ENCODE results near the gene ZCCHC10. TPM values are rescaled to one million over a fixed set of nuclear protein-coding genes. Genes with fewer than 3 reads are reported as not detected.

ZCCHC10 gene
- total and polyA plus RNA-seq, 9 of the 15 experiments (the other 6 are each of a cell fraction or from before 2014, with no cell fraction given): 11.9 to 146 (median 51.8) TPM

DNA sequence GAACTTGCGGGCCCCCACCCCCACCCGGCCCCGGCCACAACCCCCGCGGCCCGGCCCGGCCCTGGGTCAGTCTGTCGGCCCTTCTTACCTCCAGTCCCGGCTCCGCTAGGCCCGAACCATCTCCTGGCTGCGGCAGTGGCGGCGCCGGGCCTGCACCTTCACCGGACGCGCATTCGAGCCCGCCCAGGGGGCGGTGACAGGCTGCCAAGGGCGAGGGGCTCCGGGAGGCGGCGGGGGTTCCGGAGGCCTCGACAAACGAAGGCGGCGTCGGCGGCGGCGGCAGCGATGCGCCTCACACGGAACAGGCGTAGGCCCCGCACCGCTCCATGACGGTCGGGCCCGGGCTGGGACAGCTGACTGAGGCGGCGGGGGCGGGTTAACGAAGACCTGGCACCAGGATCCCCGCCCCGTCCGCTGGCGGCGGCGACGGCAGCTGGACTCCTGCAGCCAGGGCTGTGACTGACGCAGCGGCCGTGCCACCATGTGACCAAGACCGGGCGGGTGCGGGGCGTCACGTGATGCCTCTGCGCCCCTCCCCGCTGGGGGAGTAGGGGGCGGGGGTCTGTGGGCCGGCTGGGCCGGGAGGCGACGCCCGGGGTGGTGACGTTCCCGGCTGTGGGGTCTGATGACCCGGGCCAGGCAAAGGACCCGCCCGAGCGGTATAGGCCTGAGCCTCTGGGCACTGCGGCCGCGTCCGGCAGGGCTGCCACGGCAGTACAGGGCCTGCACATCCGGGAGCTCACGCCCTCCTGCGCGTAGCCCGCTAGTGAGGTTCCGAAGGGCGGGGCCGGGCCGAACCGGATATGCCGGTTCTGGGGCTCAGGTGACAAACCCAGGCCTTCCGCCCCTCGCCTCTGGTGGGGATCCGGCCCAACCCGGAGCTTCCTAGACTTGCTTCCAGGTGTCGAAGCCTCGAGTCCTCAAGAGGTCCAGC is 62.9 kb downstream of the ZCCHC10 start, which contains the start of gene AFF4 (continued):
- TF ChIP-seq, protein P1, sequence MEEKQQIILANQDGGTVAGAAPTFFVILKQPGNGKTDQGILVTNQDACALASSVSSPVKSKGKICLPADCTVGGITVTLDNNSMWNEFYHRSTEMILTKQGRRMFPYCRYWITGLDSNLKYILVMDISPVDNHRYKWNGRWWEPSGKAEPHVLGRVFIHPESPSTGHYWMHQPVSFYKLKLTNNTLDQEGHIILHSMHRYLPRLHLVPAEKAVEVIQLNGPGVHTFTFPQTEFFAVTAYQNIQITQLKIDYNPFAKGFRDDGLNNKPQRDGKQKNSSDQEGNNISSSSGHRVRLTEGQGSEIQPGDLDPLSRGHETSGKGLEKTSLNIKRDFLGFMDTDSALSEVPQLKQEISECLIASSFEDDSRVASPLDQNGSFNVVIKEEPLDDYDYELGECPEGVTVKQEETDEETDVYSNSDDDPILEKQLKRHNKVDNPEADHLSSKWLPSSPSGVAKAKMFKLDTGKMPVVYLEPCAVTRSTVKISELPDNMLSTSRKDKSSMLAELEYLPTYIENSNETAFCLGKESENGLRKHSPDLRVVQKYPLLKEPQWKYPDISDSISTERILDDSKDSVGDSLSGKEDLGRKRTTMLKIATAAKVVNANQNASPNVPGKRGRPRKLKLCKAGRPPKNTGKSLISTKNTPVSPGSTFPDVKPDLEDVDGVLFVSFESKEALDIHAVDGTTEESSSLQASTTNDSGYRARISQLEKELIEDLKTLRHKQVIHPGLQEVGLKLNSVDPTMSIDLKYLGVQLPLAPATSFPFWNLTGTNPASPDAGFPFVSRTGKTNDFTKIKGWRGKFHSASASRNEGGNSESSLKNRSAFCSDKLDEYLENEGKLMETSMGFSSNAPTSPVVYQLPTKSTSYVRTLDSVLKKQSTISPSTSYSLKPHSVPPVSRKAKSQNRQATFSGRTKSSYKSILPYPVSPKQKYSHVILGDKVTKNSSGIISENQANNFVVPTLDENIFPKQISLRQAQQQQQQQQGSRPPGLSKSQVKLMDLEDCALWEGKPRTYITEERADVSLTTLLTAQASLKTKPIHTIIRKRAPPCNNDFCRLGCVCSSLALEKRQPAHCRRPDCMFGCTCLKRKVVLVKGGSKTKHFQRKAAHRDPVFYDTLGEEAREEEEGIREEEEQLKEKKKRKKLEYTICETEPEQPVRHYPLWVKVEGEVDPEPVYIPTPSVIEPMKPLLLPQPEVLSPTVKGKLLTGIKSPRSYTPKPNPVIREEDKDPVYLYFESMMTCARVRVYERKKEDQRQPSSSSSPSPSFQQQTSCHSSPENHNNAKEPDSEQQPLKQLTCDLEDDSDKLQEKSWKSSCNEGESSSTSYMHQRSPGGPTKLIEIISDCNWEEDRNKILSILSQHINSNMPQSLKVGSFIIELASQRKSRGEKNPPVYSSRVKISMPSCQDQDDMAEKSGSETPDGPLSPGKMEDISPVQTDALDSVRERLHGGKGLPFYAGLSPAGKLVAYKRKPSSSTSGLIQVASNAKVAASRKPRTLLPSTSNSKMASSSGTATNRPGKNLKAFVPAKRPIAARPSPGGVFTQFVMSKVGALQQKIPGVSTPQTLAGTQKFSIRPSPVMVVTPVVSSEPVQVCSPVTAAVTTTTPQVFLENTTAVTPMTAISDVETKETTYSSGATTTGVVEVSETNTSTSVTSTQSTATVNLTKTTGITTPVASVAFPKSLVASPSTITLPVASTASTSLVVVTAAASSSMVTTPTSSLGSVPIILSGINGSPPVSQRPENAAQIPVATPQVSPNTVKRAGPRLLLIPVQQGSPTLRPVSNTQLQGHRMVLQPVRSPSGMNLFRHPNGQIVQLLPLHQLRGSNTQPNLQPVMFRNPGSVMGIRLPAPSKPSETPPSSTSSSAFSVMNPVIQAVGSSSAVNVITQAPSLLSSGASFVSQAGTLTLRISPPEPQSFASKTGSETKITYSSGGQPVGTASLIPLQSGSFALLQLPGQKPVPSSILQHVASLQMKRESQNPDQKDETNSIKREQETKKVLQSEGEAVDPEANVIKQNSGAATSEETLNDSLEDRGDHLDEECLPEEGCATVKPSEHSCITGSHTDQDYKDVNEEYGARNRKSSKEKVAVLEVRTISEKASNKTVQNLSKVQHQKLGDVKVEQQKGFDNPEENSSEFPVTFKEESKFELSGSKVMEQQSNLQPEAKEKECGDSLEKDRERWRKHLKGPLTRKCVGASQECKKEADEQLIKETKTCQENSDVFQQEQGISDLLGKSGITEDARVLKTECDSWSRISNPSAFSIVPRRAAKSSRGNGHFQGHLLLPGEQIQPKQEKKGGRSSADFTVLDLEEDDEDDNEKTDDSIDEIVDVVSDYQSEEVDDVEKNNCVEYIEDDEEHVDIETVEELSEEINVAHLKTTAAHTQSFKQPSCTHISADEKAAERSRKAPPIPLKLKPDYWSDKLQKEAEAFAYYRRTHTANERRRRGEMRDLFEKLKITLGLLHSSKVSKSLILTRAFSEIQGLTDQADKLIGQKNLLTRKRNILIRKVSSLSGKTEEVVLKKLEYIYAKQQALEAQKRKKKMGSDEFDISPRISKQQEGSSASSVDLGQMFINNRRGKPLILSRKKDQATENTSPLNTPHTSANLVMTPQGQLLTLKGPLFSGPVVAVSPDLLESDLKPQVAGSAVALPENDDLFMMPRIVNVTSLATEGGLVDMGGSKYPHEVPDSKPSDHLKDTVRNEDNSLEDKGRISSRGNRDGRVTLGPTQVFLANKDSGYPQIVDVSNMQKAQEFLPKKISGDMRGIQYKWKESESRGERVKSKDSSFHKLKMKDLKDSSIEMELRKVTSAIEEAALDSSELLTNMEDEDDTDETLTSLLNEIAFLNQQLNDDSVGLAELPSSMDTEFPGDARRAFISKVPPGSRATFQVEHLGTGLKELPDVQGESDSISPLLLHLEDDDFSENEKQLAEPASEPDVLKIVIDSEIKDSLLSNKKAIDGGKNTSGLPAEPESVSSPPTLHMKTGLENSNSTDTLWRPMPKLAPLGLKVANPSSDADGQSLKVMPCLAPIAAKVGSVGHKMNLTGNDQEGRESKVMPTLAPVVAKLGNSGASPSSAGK (IDR thresholded peaks at IDR 0.05): peak; percentile 92
- TF ChIP-seq CAMTA2 (CRISPR knock-in tag; conservative IDR thresholded peaks at IDR 0.05) (no peak), BCOR (IDR thresholded peaks at IDR 0.05) (0 out of 2 replicates have a peak, but pooled peaks have one; percentile 9), PPARD (CRISPR knock-in tag; IDR thresholded peaks at IDR 0.05) (no peak), RBFOX2 (IDR thresholded peaks at IDR 0.05; ENCODE audit: low read depth, low read length) (peak; percentile 97), ZNF518B (CRISPR knock-in tag; IDR thresholded peaks at IDR 0.05) (no peak), DPF2 (IDR thresholded peaks at IDR 0.05) (peak; percentile 40; the same call in 1 of the 2 replicates), ZNF277 (CRISPR knock-in tag; IDR thresholded peaks at IDR 0.05; ENCODE audit: borderline replicate concordance) (no peak), BRD9 (IDR thresholded peaks at IDR 0.05; ENCODE audit: low read depth, partially characterized antibody) (no peak)
